Activated B cell treated with CpG ODN at 0.5 μM for 24 hours (primary cell): ENCODE measurements around the gene SYCP3. TPM values are rescaled to one million over a fixed set of nuclear protein-coding genes. Genes with fewer than 3 reads are reported as not detected.

Source experiments
- ATAC-seq: fragments of 200-7000 bp; cut with Tn5 transposase; one replicate; pipeline ENCODE4 v1.10.0; 2021; ENCODE audit warnings: low read depth, mild to moderate bottlenecking, moderate library complexity
- CTCF ChIA-PET: fragments of 350-600 bp; sonication (Branson Sonifier 250); formaldehyde crosslinking; loops from one replicate; lab custom pipeline; 2021; ENCODE audit warnings: antibody characterized with exemption; lab: Charles Lee
- POLR2A ChIA-PET: fragments of 350-600 bp; sonication (Branson Sonifier 250); formaldehyde crosslinking; loops from one replicate; lab custom pipeline; 2021; ENCODE audit warnings: antibody characterized with exemption; lab: Charles Lee
- DNase-seq: peaks from one replicate; pipeline ENCODE4 v3.0.0; 2022
- H3K27ac Mint-ChIP-seq: one replicate; pipeline ENCODE4 v1.8.0; 2020; ENCODE audit warnings: mixed read lengths
- H3K27me3 Mint-ChIP-seq: one replicate; pipeline ENCODE4 v1.8.0; 2021; ENCODE audit warnings: mixed read lengths
- H3K36me3 Mint-ChIP-seq: one replicate; pipeline ENCODE4 v1.8.0; 2021; ENCODE audit warnings: low read depth, mixed read lengths
- H3K4me1 Mint-ChIP-seq: one replicate; pipeline ENCODE4 v1.8.0; 2021; ENCODE audit warnings: mixed read lengths
- H3K4me3 Mint-ChIP-seq: one replicate; pipeline ENCODE4 v1.8.0; 2020; ENCODE audit warnings: mild to moderate bottlenecking, mixed read lengths
- H3K9me3 Mint-ChIP-seq: one replicate; pipeline ENCODE4 v1.8.0; 2020; ENCODE audit warnings: mixed read lengths
- intact Hi-C: fragments of 100-400 bp; cut with micrococcal nuclease; formaldehyde crosslinking; loops from one replicate; pipeline ENCODE4 v1.15.1; 2024
- total RNA-seq: library from RNA; stranded (reverse); gene quantifications from 2 replicates; pipeline ENCODE4 v1.2.3, GENCODE V29; 2022
- TF ChIP-seq, protein P1 (sequence below): fragments of 200-600 bp; IDR thresholded peaks from one replicate; pipeline ENCODE4 v1.8.0; 2022; ENCODE audit warnings: antibody characterized with exemption, mild to moderate bottlenecking

SYCP3 gene
- total RNA-seq, 1 donor from 2014 or later, result 0.49 TPM

DNA sequence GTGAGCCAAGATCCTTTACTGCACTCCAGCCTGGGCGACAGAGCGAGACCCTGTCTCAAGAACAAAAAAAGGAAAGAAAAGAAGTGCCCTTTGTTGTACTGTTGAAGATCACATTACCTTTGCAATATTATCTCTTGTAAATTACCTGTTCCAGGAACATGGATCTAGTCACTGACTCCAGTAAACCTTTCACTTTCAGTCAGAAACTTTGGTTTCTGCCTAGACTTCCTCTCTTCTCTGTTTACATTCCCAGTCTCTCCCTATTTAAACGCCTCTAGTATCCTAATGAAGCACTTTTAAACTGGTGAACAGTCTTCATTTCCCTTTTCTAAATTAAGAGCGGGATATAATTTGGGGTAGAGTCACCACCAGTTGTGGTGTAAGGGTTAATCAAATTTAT, 29.0 kb downstream of the SYCP3 start:
- ChIA-PET CTCF (no interaction called here), POLR2A (no interaction called here)
- ATAC-seq, result no peak
- DNase-seq, result no peak
- Mint-ChIP-seq H3K9me3 (no peaks in the 10 kb centered on the region), H3K27ac (no peak overlapping the region), H3K4me3 (no peak overlapping the region), H3K36me3 (peaks cover 9% of the 10 kb centered on the region), H3K4me1 (peaks cover 68% of the 10 kb centered on the region), H3K27me3 (no peaks in the 10 kb centered on the region)
- TF ChIP-seq, protein P1, sequence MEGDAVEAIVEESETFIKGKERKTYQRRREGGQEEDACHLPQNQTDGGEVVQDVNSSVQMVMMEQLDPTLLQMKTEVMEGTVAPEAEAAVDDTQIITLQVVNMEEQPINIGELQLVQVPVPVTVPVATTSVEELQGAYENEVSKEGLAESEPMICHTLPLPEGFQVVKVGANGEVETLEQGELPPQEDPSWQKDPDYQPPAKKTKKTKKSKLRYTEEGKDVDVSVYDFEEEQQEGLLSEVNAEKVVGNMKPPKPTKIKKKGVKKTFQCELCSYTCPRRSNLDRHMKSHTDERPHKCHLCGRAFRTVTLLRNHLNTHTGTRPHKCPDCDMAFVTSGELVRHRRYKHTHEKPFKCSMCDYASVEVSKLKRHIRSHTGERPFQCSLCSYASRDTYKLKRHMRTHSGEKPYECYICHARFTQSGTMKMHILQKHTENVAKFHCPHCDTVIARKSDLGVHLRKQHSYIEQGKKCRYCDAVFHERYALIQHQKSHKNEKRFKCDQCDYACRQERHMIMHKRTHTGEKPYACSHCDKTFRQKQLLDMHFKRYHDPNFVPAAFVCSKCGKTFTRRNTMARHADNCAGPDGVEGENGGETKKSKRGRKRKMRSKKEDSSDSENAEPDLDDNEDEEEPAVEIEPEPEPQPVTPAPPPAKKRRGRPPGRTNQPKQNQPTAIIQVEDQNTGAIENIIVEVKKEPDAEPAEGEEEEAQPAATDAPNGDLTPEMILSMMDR, result no peak
- intact Hi-C loops, result no loop called here

DNA sequence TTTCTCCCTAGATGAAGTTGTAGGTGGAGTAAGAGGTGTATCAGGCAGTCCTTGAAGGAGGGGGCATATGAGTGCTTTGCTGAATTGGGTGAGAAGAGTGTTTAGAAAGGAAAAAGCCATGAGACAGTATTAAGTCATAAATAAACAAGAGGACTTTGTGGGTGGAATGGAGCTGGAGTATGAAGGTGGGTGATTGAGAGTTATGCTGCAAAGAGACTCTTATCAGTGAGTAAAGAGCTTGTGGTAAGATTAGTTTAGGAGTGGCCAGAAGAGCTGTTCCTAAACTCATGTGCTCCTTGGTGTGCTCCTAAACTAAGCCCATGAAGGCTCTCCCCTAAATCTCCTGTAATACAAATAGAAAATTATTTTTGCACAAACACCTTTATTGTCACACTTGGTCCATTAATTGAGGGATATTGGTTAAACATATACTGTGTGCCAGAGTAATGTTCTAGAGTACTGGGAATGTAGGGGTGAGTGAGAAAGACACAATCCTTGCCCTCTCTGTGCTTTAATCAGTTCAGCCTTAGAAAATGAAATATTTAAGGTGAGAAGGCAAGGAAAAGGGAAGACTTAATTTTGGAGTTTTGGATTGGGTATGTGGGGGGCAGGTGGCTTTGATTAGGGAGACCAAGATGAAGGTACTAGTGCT, 32.0 kb downstream of the SYCP3 start:
- POLR2A ChIA-PET, result interaction anchor here (1.0 to 1.5 kb wide), 2 partner anchors 9 to 52 kb away, joined by 3 read pairs; no protein-coding TSS in a partner anchor
- Mint-ChIP-seq H3K9me3 (no peaks in the 10 kb centered on the region), H3K27me3 (no peaks in the 10 kb centered on the region), H3K36me3 (peaks cover 7% of the 10 kb centered on the region), H3K4me3 (no peak overlapping the region), H3K27ac (peak overlapping the region; percentile 9), H3K4me1 (peaks cover 60% of the 10 kb centered on the region)
- no peak for DNase-seq
- TF ChIP-seq, protein P1, result no peak
- no peak for ATAC-seq
- CTCF ChIA-PET, result no interaction called here
- intact Hi-C loops, result loop anchor here (1.0 to 2.0 kb wide), 2 partner anchors 9 to 16 kb away; no protein-coding TSS in a partner anchor

DNA sequence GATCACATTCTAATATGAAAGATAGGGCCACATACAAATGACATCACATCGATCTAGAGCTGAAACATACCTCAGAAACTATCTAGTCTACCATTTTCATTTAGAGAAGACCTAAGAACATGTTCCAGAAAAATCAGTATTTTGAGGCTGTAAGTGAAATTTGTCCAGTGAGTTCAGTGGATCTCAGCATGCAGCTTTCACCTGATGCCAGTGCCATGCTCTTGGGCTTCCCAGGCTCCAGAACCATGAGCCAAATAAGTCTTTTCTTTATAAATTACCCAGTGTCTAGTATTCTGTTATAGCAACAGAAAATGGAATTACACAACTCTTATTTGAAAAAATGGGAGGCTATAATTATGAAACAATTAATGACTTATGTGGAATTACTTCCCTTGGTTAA, 32.9 kb downstream of the SYCP3 start:
- no peaks in the 10 kb centered on the region for H3K27me3 Mint-ChIP-seq
- TF ChIP-seq, protein P1, result no peak
- H3K36me3 Mint-ChIP-seq, result peaks cover 7% of the 10 kb centered on the region
- peaks cover 67% of the 10 kb centered on the region for H3K4me1 Mint-ChIP-seq
- no peak for DNase-seq
- no peak for ATAC-seq
- intact Hi-C loops, result loop anchor here (2.0 kb wide), 1 partner anchor 16 kb away; no protein-coding TSS in a partner anchor
- ChIA-PET POLR2A (interaction anchor here (1.0 to 1.5 kb wide), 2 partner anchors 8 to 53 kb away, joined by 3 read pairs; no protein-coding TSS in a partner anchor), CTCF (no interaction called here)
- H3K4me3 Mint-ChIP-seq, result no peak overlapping the region
- no peak overlapping the region for H3K27ac Mint-ChIP-seq
- H3K9me3 Mint-ChIP-seq, result no peaks in the 10 kb centered on the region

DNA sequence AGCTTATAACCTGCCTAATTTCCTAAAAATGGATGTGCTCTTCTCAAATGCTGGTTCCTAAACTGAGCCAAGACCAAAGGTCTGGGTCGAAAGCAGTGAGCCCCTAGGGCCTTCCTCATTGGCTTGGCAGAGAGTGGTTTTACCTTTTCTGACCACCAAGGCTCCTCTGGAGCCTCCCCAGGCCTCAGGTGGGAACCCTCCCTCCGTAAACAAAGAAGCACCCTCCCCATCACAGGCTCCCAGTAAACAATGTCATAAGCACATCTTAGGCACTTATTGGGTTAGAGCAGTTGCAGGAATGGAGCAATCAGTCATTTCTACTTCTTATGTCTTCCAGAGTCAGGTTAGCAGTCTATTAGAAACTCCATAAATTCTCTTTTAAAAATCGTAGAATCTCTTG, 35.8 kb downstream of the SYCP3 start:
- Mint-ChIP-seq H3K27me3 (no peaks in the 10 kb centered on the region), H3K9me3 (no peaks in the 10 kb centered on the region), H3K36me3 (peaks cover 10% of the 10 kb centered on the region), H3K4me1 (peaks cover 71% of the 10 kb centered on the region), H3K4me3 (no peak overlapping the region), H3K27ac (no peak overlapping the region)
- TF ChIP-seq, protein P1, result no peak
- ChIA-PET CTCF (no interaction called here), POLR2A (no interaction called here)
- ATAC-seq (no peak), DNase-seq (no peak)
- intact Hi-C loops, result no loop called here

- peaks cover 73% of the 10 kb centered on the region for H3K4me1 Mint-ChIP-seq
- ATAC-seq (no peak), DNase-seq (no peak)
- POLR2A ChIA-PET, result no interaction called here
- TF ChIP-seq, protein P1, result no peak
- CTCF ChIA-PET, result interaction anchor here (0.5 kb wide), 1 partner anchor 24 kb away, joined by 4 read pairs; no protein-coding TSS in a partner anchor
- H3K36me3 Mint-ChIP-seq, result peaks cover 13% of the 10 kb centered on the region
- H3K27ac Mint-ChIP-seq, result peak overlapping the region; percentile 43
- H3K4me3 Mint-ChIP-seq, result peak overlapping the region; percentile 24
- intact Hi-C loops, result no loop called here
- H3K27me3 Mint-ChIP-seq, result no peaks in the 10 kb centered on the region
- no peaks in the 10 kb centered on the region for H3K9me3 Mint-ChIP-seq
Measured at GRCh38 chr12:101700299-101700820, 38.9 kb downstream of the SYCP3 start.
